Measurements from ENCODE around the gene STIP1. TPM values are rescaled to one million over a fixed set of nuclear protein-coding genes. Genes with fewer than 3 reads are reported as not detected.

Gene STIP1
- total and polyA plus RNA-seq, 2 donors (not counting 3 experiments of a cell fraction or from before 2014, with no cell fraction given), result 117 to 226 TPM

DNA sequence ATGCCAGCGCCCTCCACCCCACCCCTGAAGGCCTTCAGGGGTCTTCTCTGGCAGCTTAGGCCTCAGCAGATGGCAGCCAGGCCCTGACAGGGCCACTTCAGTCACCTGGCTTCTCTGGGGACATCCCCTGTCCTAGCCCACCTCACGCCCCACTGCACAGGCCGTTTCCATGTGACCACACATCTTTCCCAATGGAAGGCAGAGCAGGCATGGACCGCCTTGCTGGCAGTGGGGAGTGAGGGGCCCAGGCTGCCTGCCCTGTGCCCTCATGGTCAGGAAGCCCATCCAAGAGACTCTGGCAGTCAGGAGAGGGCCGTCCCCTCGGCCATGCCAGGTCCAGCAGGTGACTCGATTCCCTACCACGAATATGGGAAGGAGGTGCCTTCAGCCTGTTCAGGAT is 45.9 kb upstream of the STIP1 start:
- Histone ChIP-seq H3K4me3 (replicated peaks in 1 of 3; ENCODE audit: insufficient read depth in 1 of 3, low read depth in 1 of 3, low read length in 3 of 3) (no peak overlapping the region), H3K9ac (replicated peaks; ENCODE audit: extremely low read depth, insufficient read depth, low read length) (no peak overlapping the region), H2AFZ (ENCODE audit: low read depth, low read length) (no peak overlapping the region), H3K27me3 (ENCODE audit: control insufficient read depth in 2 of 2, insufficient read depth in 2 of 2, low read length in 2 of 2) (no peaks in the 10 kb centered on the region), H3K9me1 (replicated peaks; ENCODE audit: control insufficient read depth, extremely low read depth, insufficient read depth, low read length) (no peaks in the 10 kb centered on the region), H3K79me2 (ENCODE audit: control insufficient read depth, insufficient read depth, low read length) (no peaks in the 10 kb centered on the region), H4K20me1 (replicated peaks; ENCODE audit: control insufficient read depth, extremely low read depth, insufficient read depth, low read length) (no peaks in the 10 kb centered on the region), H3K36me3 (ENCODE audit: control insufficient read depth in 2 of 2, extremely low read depth in 1 of 2, insufficient read depth in 2 of 2, low read length in 2 of 2) (no peaks in the 10 kb centered on the region), H3K4me2 (ENCODE audit: insufficient read depth, low read length) (no peak overlapping the region), H3K4me1 (ENCODE audit: control insufficient read depth, extremely low read depth, insufficient read depth, low read length) (no peaks in the 10 kb centered on the region), H3K9me3 (replicated peaks; ENCODE audit: control insufficient read depth, insufficient read depth, low read length) (no peaks in the 10 kb centered on the region), H3K27ac (ENCODE audit: insufficient read depth, low read depth, low read length) (no peak overlapping the region)
- no TSS peak for BruUV-seq (replicated peaks)
- DNase-seq (ENCODE audit: low read depth, low spot score) (no peak), FAIRE-seq (no peak)
- intact Hi-C loops (cut with micrococcal nuclease), result no loop called here
- TF ChIP-seq CTCF (IDR thresholded peaks at IDR 0.05; ENCODE audit: extremely low read depth in 1 of 2, insufficient read depth in 1 of 2, low read depth in 1 of 2, low read length in 2 of 2) (no peak), MAX (IDR thresholded peaks at IDR 0.05; ENCODE audit: insufficient read depth, insufficient read length) (no peak), GATA2 (IDR thresholded peaks at IDR 0.05; ENCODE audit: insufficient read depth, insufficient read length, low read depth, low read length) (no peak), FOS (IDR thresholded peaks at IDR 0.05; ENCODE audit: borderline replicate concordance, insufficient read depth, low read length) (no peak), EZH2 (IDR thresholded peaks at IDR 0.05; ENCODE audit: borderline replicate concordance, low read depth, low read length, severe bottlenecking) (no peak), JUN (IDR thresholded peaks at IDR 0.05; ENCODE audit: borderline replicate concordance, insufficient read depth, insufficient read length, low read depth) (no peak), POLR2A (IDR thresholded peaks at IDR 0.05; ENCODE audit: low read depth, low read length) (no peak), MYC (IDR thresholded peaks at IDR 0.05; ENCODE audit: low read depth, low read length) (no peak), POLR2AphosphoS5 (IDR thresholded peaks at IDR 0.05; ENCODE audit: insufficient read depth, low read depth, low read length) (no peak)
- CTCF ChIA-PET, result interaction anchor here (0.9 kb wide), 1 partner anchor 8 kb away, joined by 3 read pairs; no protein-coding TSS in a partner anchor
- dilution Hi-C loops (cut with MboI; ENCODE audit: extremely low pct_ligation_motif_present, low sequenced_read_pairs), result no loop called here
- POLR2A ChIA-PET, result no interaction called here
